Cardiac fibroblast (primary cell): ENCODE data around the gene NPY2R.

ENCODE experiments used
- DNase-seq, 2 donors: peaks; one replicate each; pipeline versions ENCODE4 v3.0.0 to v3.0.0-alpha.2; 2010; ENCODE audit warnings: low read depth in 2 of 2
- H3K4me3 ChIP-seq, 2 donors: replicated peaks in 1 of 2; 1 replicate in 1 of 2; 2 replicates in 1 of 2; pipeline ENCODE4 v1.5.1; 2011; ENCODE audit warnings: low read depth in 2 of 2, low read length in 2 of 2, mild to moderate bottlenecking in 2 of 2, moderate library complexity in 1 of 2
- CTCF ChIP-seq: IDR thresholded peaks from one replicate; pipeline ENCODE4 v1.5.1; 2011; ENCODE audit warnings: low read depth, mild to moderate bottlenecking, low read length, inconsistent platforms

Gene NPY2R

GRCh38 chr4:155208258-155209054 is at the start of gene NPY2R:
Gene NPY2R (plus strand): TSS chr4:155208636. CDS start chr4:155213940, 5,304 bp downstream.
- no peak for DNase-seq
- TF ChIP-seq CTCF = no peak
- H3K4me3 ChIP-seq = peak within 1 kb of the TSS; percentile 25 to 34

GRCh38 chr4:155161357-155161756 is 47.1 kb upstream of the NPY2R start:
- no peak overlapping the region for H3K4me3 ChIP-seq
- DNase-seq = no peak
- no peak for TF ChIP-seq CTCF

GRCh38 chr4:155164718-155165117 is 43.7 kb upstream of the NPY2R start:
- no peak overlapping the region for H3K4me3 ChIP-seq
- no peak for TF ChIP-seq CTCF
- DNase-seq = no peak

GRCh38 chr4:155170569-155170968 is 37.9 kb upstream of the NPY2R start:
- H3K4me3 ChIP-seq = no peak overlapping the region
- DNase-seq = no peak

GRCh38 chr4:155173371-155173770 is 35.1 kb upstream of the NPY2R start:
- peak; percentile 68 to 73 for DNase-seq
- no peak overlapping the region for H3K4me3 ChIP-seq
- TF ChIP-seq CTCF = no peak

More at GRCh38 chr4:155170569-155170968, 37.9 kb upstream of the NPY2R start:
- no peak for TF ChIP-seq CTCF

GRCh38 chr4:155174668-155175067 is 33.8 kb upstream of the NPY2R start:
- no peak for TF ChIP-seq CTCF
- H3K4me3 ChIP-seq = no peak overlapping the region
- DNase-seq = no peak

GRCh38 chr4:155179216-155179615 is 29.2 kb upstream of the NPY2R start:
- no peak overlapping the region for H3K4me3 ChIP-seq
- DNase-seq = peak; percentile 94
- TF ChIP-seq CTCF = no peak
